ENCODE results near the gene HBP1. TPM values are rescaled to one million over a fixed set of nuclear protein-coding genes. Genes with fewer than 3 reads are reported as not detected.

HBP1 gene
- total and polyA plus RNA-seq, 2 of the 4 experiments (the other 2 are of a cell fraction), result 27.1 to 69.9 TPM

GRCh38 chr7:107248551-107249316 lies 79.9 kb downstream of the HBP1 start:
- Histone ChIP-seq H3K9me1 (ENCODE audit: insufficient read depth, low read length) (no peaks in the 10 kb centered on the region; the same call in 1 of the 2 replicates), H2AK9ac (replicated peaks; ENCODE audit: low read depth, low read length, poor library complexity) (no peak overlapping the region), H4K20me1 (ENCODE audit: insufficient read depth, low read length) (no peaks in the 10 kb centered on the region), H3K9ac (ENCODE audit: low read depth, low read length) (no peak overlapping the region), H3K4me2 (ENCODE audit: low read depth, low read length) (no peak overlapping the region), H3K27me3 (ENCODE audit: control insufficient read depth, insufficient read depth, low read length) (no peaks in the 10 kb centered on the region), H4K5ac (ENCODE audit: low read depth, low read length) (no peak overlapping the region), H3K56ac (ENCODE audit: extremely low read depth, insufficient read depth, low read length) (no peak overlapping the region), H3K79me1 (ENCODE audit: low read depth in 1 of 2, low read length in 2 of 2) (no peaks in the 10 kb centered on the region; a peak in 1 of 4 replicates), H2BK15ac (ENCODE audit: low read depth, low read length) (no peak overlapping the region), H3K18ac (ENCODE audit: low read depth, low read length) (no peak overlapping the region), H3K36me3 (ENCODE audit: control insufficient read depth, insufficient read depth, low read length) (peaks cover 3% of the 10 kb centered on the region), H3K27ac (ENCODE audit: insufficient read depth, low read length) (no peak overlapping the region), H2AK5ac (ENCODE audit: low read depth, low read length) (no peak overlapping the region), H4K8ac (ENCODE audit: low read depth in 2 of 2, low read length in 2 of 2) (no peak overlapping the region), H4K91ac (ENCODE audit: insufficient read depth, low read depth, low read length) (no peak overlapping the region), H3K4me1 (ENCODE audit: control insufficient read depth, insufficient read depth, low read length) (no peaks in the 10 kb centered on the region), H2BK120ac (ENCODE audit: low read depth, low read length) (no peak overlapping the region), H3K4me3 (ENCODE audit: insufficient read depth, low read depth, low read length) (no peak overlapping the region), H3K9me3 (ENCODE audit: control insufficient read depth, insufficient read depth, low read length) (peaks cover 6% of the 10 kb centered on the region; the same call in 1 of the 2 replicates), H3K4ac (ENCODE audit: low read depth, low read length) (no peak overlapping the region), H3K14ac (replicated peaks; ENCODE audit: low read depth, low read length) (no peak overlapping the region), H2AFZ (replicated peaks; ENCODE audit: low read length, poor library complexity) (no peak overlapping the region), H3K23ac (ENCODE audit: low read depth, low read length) (no peak overlapping the region), H2BK20ac (ENCODE audit: low read depth, low read length) (no peak overlapping the region), H2BK5ac (ENCODE audit: low read depth, low read length, poor library complexity, severe bottlenecking) (no peak overlapping the region)
- in situ Hi-C loops (cut with MboI; ENCODE audit: low sequenced_read_pairs), result no loop called here
- WGBS, 2 experiments (ENCODE audit: extremely low coverage in 2 of 2, insufficient read length in 1 of 2), result 100% methylated on average over 1 of the region's 5 CpGs; no CpG with 5 or more reads in 1 of the 2 experiments
- CTCF ChIA-PET, result no interaction called here
- no peak for ATAC-seq (ENCODE audit: low read depth)
- POLR2A ChIA-PET (ENCODE audit: unreplicated experiment), result no interaction called here
- no TSS peak for BruUV-seq (replicated peaks)
- intact Hi-C loops (cut with micrococcal nuclease), result no loop called here
- dilution Hi-C loops (cut with HindIII; ENCODE audit: low sequenced_read_pairs, unreplicated experiment), result no loop called here
- no peak for TF ChIP-seq ELK1 (IDR thresholded peaks at IDR 0.05; ENCODE audit: borderline replicate concordance, low read depth, low read length)
- no peak for TF ChIP-seq MAFK (IDR thresholded peaks at IDR 0.05; ENCODE audit: low read depth, low read length)
- TF ChIP-seq USF2 (IDR thresholded peaks at IDR 0.05; ENCODE audit: low read depth, low read length), result no peak
- DNase-seq, result no peak

Measured in IMR-90 (cell line).